NOMO-1 (cell line): ENCODE measurements around the gene FKBP15.
"Not testable (repeated sequence)": the region's sequence is repeated elsewhere in the genome, so short reads cannot be mapped to it uniquely, and the experiment has no call there.

ENCODE experiments used
- DNase-seq, 2 experiments: peaks; one replicate each; lab custom pipeline; 2025; ENCODE audit not compliant: unreplicated experiment in 2 of 2; lab: John Stamatoyannopoulos, UW

FKBP15 gene, protein sequence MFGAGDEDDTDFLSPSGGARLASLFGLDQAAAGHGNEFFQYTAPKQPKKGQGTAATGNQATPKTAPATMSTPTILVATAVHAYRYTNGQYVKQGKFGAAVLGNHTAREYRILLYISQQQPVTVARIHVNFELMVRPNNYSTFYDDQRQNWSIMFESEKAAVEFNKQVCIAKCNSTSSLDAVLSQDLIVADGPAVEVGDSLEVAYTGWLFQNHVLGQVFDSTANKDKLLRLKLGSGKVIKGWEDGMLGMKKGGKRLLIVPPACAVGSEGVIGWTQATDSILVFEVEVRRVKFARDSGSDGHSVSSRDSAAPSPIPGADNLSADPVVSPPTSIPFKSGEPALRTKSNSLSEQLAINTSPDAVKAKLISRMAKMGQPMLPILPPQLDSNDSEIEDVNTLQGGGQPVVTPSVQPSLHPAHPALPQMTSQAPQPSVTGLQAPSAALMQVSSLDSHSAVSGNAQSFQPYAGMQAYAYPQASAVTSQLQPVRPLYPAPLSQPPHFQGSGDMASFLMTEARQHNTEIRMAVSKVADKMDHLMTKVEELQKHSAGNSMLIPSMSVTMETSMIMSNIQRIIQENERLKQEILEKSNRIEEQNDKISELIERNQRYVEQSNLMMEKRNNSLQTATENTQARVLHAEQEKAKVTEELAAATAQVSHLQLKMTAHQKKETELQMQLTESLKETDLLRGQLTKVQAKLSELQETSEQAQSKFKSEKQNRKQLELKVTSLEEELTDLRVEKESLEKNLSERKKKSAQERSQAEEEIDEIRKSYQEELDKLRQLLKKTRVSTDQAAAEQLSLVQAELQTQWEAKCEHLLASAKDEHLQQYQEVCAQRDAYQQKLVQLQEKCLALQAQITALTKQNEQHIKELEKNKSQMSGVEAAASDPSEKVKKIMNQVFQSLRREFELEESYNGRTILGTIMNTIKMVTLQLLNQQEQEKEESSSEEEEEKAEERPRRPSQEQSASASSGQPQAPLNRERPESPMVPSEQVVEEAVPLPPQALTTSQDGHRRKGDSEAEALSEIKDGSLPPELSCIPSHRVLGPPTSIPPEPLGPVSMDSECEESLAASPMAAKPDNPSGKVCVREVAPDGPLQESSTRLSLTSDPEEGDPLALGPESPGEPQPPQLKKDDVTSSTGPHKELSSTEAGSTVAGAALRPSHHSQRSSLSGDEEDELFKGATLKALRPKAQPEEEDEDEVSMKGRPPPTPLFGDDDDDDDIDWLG

DNA sequence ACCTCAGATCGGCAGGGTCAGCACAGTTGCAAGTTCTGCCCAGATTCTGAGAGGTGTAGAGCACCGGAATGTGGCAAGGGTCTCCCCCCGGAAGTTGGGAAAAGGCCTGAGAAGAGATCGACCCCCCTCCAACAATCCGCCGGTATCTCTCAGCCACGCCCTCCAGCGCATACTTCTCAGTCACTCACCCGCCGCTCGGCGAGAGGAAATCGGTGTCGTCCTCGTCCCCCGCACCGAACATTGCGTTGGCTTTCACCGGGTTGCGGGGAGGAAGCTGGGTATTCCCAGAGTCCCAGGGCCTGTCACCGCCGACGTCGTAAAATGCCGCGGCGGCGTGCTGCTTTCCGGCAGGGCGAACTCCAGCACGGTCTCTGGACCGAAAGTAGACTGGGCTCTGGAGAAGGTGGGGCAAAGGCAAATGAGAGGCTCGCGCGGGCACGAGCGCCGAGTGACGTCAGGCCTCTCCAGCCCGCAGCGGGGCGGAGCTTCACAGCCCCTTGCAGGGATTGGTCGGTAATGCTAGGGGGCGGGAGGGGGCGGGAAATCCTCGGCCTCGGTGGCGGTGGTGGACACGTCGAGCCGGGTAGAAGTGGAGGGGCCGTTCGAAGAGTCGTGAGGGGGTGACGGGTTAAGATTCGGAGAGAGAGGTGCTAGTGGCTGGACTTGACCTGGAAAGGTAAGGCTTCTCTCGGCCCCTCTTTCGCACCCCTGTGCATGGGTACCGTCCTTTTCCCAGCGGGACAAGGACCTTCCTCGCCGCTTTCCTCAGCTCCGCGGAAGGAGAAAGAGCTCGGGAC lies at the start of gene FKBP15, which contains the start of gene SLC31A1:
Gene FKBP15, minus strand, starts transcription at position 275 of the 797 bp plus-strand sequence. Its CDS starts 34 bp downstream, at position 241.
Gene SLC31A1, plus strand, starts transcription at position 542 of the 797 bp plus-strand sequence. CDS start 34,605 bp downstream, outside the sequence.
- peak; percentile 93 to 99 for DNase-seq

DNA sequence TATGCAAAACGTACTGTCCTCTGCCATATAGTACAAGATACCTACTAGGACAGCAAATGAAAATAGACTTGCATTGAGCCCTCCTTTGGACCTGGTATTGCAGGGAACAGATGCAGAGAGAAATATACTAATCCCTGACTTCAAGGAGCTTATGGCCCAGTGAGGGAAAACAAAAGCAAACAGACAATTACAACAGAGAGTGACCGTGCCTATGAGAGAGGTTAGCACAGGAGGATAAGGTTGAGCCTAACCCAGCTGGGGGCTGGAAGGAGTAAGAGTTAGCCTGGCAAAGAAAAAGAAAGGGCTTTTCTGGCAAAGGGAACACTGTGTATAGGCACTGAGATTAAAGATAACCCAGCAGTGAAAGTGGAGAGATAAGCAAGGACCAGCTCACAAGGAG lies 48.8 kb upstream of the FKBP15 start:
- no peak for DNase-seq

DNA sequence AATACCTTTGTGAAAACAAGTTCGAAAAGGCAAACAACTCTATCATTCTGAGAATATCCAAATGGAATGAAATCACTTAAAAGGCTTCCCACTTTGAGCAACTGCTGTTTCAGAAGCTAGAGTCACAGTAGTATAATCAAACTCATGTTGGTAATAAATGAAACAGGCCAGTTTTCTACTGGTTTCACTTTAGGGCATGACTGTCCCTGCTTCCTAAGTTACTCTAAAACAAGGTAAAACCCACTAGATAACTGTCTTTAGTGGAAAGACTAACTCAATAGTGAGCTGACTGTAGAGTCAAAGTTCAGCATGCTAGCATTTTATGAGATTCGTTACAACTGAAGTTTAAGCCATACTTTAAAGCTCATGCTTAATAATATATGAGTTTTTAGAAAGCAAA lies 48.3 kb upstream of the FKBP15 start:
- DNase-seq, result no peak

DNA sequence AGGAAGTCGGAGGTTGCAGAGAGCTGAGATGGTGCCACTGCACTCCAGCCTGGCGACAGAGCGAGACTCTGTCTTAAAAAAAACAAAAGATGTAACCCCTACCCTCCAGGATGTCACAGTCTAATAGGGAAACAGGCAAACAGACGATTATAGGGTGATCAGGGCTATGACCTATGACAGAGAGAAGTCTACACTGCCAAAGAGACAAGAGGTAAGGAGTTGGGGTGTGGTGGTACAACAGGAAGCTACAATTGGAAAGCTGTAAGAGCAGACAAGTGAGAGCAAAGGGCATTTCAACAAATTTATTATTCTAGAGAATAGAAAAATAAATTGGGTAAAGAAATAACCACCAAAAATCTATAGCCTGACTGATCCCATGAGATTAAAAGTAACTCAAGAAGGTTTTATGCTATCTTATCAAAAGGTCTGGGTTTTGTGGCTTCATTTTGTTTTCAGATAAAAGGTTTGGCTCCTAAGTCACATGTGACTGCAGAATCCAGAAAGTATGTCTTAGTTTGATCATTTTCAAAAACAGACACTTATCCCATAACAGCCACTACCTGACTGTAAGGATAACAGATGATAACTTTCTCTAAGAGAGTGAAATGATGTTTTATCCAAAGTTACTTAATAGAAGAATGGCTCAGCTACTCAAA lies 47.0 kb upstream of the FKBP15 start:
- DNase-seq, result no peak

DNA sequence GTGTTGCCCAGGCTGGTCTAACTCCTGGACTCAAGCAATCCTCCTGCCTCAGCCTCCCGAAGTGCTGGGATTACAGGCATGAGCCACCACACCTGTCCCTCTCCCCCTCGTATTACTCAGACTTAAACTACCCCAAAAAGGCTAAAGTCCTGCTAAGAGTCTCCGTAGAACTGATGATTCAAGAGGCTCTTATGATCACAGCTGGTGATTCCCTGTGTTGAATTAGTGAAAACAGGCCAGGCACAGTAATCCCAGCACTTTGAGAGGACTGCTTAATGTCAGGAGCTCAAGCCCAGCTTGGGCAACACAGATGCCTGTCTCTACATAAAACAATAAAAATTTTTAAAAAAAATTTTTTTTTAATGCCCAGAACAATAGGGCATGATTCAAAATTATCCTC lies 45.1 kb upstream of the FKBP15 start:
- no peak for DNase-seq

DNA sequence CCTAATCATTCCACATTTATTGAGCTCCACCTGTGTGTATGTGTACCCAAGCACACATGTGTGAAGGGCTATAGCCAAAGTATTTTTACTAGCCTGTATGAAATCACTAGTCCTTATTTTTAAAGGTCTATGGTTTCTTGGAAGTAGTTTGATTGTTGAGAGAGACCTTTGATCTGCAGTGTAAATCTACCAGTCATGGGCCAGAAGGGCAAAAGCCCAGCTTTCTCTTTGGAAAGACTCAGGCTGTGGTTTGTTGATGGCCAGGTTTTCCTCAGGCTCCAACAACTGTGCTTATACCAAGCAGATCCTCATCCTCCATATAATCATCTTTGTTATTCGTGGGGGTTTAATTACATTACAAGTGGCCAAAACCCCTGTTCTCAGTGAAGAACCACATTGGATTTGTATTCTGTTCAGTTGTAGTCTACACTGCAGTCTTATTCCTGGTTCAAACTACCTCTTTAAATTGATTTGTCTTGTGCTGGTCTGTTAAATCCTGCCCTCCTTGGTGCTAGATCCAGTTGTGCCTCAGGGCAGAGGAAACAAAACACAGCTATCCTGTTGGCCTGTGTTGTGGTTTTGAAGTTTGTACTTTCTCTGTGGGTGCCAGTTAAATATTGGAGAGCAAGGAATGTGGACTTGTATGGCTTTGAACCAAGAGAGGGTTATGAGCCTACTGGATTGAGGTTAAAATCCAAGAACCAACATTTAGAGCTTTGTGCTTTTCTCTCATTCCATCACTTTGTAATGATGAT lies 41.0 kb upstream of the FKBP15 start:
- DNase-seq, result no peak

DNA sequence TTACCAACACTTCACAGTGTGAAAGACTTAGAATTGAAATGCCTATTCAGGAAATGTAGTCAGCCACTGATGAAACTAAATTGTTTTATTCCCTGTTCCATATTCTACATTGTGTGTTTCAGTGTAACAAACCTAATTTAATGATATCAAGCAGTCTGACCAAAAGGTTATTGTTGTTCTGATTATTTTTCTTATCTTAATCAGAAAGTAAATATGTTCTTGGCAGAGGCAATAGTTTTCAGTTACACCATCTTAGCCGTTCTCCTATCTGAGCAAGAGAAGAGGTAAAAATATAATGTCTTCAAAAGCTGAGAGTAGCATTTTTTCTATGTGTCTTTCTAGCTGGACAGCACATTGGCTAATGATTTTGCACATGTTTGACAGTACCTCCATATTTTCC lies 37.2 kb upstream of the FKBP15 start:
- no peak for DNase-seq

DNA sequence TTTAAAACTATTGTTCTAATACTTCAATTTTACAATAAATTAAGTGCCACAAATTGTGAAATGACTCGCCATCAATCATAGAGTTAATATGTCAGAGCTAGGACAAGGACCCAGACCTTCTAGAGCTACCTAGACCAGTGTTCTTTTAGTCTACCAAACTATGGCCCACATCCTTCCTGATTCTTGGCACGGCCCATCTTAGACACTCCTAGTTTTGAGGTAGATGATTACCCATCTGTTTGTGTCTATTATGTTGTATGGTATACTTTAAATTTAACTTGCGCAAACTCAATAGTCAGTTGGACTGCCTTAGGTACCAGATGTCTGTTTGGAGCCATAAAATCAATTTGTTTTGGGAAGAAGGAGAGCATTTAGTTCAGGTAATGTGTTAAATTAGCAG lies 36.8 kb upstream of the FKBP15 start:
- no peak for DNase-seq

DNA sequence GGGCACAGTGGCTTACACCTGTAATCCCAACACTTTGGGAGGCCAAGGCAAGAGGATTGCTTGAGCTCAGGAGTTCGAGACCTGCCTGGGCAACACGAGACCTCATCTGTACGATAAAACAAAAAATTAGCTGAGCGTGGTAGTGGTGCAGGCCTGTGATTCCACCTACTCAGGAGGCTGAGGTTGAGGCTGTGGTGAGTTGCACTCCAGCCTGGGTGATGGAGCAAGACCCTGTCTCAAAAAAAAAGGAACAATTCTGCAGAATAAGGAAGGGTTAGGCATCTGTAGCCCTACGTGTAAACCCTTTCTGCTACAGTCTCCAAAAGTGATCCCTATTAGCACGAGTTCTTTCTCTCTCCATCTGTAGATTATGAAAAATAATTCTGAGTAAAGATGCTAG lies 34.4 kb upstream of the FKBP15 start:
- peak; percentile 51 to 70 for DNase-seq

DNA sequence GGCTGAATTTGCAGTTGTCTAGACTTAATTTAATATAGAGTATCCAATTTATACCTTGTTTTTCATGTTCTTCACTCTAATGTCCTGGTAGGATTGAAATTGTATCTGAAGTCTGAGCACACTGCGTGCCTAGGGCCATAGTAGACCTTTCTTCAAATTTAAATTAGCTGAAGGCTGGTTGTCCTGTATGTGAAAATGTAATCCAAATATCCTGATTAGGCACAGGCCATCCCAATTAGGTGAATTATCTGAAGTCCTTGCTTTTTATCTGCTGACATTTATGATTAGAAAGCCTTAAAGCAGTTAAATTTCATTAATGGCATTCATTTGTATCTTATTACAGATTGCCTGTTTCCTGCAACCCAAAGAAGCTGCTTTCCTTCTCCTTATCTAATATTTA lies 33.9 kb upstream of the FKBP15 start:
- DNase-seq, result no peak

DNA sequence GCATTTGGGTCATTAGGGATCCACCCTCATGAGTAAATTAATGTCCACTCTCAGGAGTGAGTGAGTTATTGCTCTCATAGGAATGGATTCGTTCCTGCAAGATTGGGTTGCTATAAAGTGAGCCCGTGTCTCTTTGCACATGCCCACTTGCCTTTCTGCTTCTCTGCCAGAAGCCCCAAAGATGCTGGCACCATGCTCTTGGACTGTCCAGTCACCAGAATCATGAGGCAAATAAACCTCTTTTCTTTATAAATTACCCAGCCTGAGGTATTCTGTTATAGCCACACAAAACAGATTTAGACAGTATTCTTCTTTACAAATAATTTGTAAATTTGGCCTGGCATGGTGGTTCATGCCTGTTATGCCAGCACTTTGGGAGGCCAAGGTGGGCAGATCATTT lies 29.7 kb upstream of the FKBP15 start:
- no peak for DNase-seq

DNA sequence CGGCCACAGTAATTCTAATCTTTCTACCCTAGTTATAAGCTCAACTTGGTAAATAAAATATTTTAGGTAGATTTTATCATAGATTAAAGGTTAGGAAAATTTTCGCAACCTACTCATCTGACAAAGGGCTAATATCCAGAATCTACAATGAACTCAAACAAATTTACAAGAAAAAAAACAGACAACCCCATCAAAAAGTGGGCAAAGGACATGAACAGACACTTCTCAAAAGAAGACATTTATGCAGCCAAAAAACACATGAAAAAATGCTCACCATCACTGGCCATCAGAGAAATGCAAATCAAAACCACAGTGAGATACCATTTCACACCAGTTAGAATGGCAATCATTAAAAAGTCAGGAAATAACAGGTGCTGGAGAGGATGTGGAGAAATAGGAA lies 28.6 kb upstream of the FKBP15 start:
- DNase-seq, result not testable (repeated sequence)

DNA sequence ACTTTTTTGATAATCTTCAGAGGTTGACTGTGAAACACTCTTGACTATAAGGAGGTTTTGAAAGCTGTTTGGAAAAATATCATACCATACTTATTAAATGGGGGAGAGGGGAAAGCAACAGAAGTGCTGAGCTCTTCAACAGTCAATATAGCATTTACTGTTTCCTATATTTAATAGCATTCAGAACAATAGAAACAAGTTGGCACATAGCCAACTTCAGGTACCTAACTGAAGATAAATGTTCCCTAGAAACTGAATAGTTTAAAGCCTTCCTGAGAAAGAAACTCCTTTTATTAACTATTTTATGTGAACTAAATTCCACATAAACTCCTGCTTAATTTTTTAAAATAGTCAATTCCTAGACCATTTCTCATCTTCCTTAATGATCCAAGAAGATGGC lies 26.6 kb upstream of the FKBP15 start:
- no peak for DNase-seq

DNA sequence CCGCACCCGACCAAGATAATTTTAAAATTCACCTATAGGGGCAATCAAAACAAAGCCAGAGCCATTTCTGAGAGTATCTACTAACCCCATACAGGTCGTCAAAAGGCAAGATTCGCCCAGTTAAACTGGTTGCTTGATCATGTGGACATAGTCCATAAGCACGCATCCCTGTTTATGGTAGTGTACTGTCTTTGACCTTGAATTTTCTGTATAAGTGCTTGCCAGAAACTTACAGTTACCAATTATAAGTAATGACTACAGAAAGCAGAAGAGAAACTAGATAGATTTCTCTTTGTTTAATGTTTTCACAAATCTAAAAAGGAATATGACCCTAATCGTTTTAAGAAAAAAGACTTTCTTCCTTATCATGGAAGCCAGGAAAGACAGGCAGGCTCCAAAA lies 25.9 kb upstream of the FKBP15 start:
- peak; percentile 43 to 88 for DNase-seq

DNA sequence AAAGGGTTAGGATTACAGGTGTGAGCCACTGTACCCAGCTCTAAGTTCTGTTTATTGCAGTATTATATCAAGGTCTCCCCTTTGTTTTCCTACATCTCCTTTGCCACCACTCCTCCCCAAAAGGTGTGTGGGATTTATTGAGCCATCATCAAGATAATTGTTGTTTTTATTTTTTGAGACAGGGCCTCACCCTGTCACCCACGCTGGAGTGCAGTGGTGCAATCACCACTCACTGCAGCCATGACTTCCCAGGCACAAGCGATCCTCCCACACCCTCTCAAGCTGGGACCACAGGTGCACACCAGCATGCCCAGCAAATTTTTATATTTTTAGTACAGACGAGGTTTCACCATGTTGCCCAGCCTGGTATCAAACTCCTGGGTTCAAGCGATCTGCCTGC lies 24.8 kb upstream of the FKBP15 start:
- no peak for DNase-seq

DNA sequence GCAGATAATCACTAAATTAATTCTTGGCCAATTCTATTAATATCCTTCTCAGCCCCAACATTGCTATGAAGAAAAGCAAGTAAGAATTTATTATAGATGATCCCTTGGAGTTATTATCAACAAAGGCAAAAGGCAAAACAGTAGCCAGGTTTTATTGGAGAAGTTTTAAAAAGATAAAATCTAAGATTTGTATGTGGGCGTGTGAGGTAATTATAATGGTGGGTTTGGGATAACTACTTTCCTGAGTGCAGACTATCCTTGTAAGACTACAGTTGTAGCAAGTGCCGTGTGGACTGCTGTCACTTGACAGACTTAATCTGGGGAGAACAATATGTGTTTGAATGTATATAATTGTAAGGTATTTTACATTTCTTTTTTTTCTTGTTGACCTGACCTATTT lies 23.5 kb upstream of the FKBP15 start:
- DNase-seq, result no peak

DNA sequence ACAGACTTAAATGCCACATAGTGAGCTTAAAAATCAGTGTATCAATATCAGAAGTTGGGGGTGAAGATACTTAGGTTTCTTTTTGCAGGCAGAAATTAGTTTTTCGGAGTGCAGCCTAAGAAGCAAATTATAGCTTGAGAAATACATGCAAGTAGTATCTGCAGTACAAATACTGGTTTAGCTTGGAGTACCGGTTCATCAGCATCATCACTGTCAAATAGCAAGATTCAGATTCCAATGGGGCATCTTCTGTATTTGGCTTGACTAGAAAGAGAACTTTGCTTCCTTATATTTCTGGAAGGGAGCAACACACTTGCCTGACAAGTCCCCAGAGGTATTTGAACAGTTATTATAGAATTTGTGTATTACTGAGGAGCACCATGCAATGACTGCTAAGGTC lies 20.1 kb upstream of the FKBP15 start:
- DNase-seq, result no peak

DNA sequence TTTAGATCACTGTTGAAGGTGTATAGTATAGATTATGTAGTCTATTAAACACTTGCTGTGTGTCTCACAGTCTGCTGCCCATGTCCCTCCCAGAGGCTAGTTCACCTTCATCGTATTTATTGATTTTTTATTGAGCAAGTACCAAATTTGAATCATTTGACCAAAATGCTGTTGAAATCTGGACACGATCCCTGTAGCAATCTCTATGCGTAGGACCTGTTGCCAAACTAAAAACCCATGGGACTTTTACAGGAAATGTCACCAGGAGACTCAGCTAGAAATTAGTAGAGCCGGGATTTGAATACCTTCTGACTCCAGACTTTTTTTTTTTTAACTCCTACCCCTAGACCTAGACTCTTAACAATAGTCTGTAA lies 17.8 kb upstream of the FKBP15 start:
- no peak for DNase-seq

DNA sequence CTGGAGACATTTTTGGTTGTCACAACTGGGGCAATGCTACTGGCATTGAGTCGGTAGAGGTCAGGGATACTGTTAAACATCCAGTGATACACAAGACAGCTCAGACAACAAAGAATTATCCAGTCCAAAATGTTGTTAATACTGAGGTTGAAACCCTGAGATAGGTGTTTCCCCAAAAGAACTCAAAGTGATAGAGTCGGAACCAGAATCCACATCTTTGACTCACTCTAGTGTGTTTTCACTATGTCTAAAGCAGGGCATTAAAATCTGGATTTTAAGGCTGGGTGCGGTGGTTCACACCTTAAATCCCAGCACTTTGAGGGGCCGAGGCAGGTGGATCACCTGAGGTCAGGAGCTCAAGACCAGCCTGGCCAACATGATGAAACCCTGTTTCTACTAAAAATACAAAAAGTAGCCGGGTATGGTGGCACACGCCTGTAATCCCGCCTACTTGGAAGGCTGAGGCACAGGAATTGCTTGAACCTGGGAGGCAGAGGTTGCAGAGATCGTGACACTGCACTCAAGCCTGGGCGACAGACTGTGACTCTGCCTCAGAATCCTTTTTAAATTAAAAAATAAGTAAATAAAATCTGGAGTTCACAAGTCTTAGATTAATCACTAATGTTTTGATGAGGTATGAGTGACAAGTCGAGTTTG lies 17.3 kb upstream of the FKBP15 start:
- no peak for DNase-seq
